Central memory CD8-positive, alpha-beta T cell (primary cell): ENCODE measurements around the gene C1orf146.
"Not testable (repeated sequence)": the region's sequence is repeated elsewhere in the genome, so short reads cannot be mapped to it uniquely, and the experiment has no call there.

ENCODE experiments used
- ATAC-seq: fragments of 150-1000 bp; cut with Tn5 transposase; replicated peaks from 2 replicates; pipeline ENCODE4 v1.10.0; 2022; ENCODE audit warnings: mild to moderate bottlenecking, moderate FRiP score, moderate number of reproducible peaks; ENCODE audit not compliant: poor library complexity, severe bottlenecking; ENCODE audit errors: extremely low read depth
- DNase-seq, 2 donors: peaks; one replicate each; pipeline ENCODE4 v3.0.0; 2021; ENCODE audit warnings: low spot score in 2 of 2
- H3K27ac Mint-ChIP-seq: one replicate; pipeline ENCODE4 v1.8.0; 2022; ENCODE audit warnings: low read depth, mild to moderate bottlenecking, moderate library complexity, mixed read lengths
- H3K27me3 Mint-ChIP-seq: one replicate; pipeline ENCODE4 v1.8.0; 2022; ENCODE audit warnings: mixed read lengths
- H3K36me3 Mint-ChIP-seq: one replicate; pipeline ENCODE4 v1.8.0; 2022; ENCODE audit warnings: mild to moderate bottlenecking, moderate library complexity, mixed read lengths; ENCODE audit not compliant: insufficient read depth
- H3K4me1 Mint-ChIP-seq: one replicate; pipeline ENCODE4 v1.8.0; 2022; ENCODE audit warnings: mixed read lengths
- H3K4me3 Mint-ChIP-seq: one replicate; pipeline ENCODE4 v1.8.0; 2022; ENCODE audit warnings: mild to moderate bottlenecking, moderate library complexity, mixed read lengths
- H3K9me3 Mint-ChIP-seq: one replicate; pipeline ENCODE4 v1.8.0; 2022; ENCODE audit warnings: mixed read lengths

Gene C1orf146

GRCh38 chr1:92218559-92218958 is 844 bp downstream of the C1orf146 start:
- H3K4me3 Mint-ChIP-seq = no peak overlapping the region
- H3K4me1 Mint-ChIP-seq = no peaks in the 10 kb centered on the region
- H3K27ac Mint-ChIP-seq = no peak overlapping the region
- H3K27me3 Mint-ChIP-seq = peaks cover 5% of the 10 kb centered on the region
- no peaks in the 10 kb centered on the region for H3K36me3 Mint-ChIP-seq
- no peak for DNase-seq
- H3K9me3 Mint-ChIP-seq = no peaks in the 10 kb centered on the region
- no peak for ATAC-seq

GRCh38 chr1:92219028-92219427 is 1.3 kb downstream of the C1orf146 start:
- no peak for DNase-seq
- no peaks in the 10 kb centered on the region for H3K4me1 Mint-ChIP-seq
- peaks cover 5% of the 10 kb centered on the region for H3K27me3 Mint-ChIP-seq
- H3K9me3 Mint-ChIP-seq = no peaks in the 10 kb centered on the region
- no peak overlapping the region for H3K4me3 Mint-ChIP-seq
- no peaks in the 10 kb centered on the region for H3K36me3 Mint-ChIP-seq
- no peak for ATAC-seq
- H3K27ac Mint-ChIP-seq = no peak overlapping the region

- ATAC-seq = no peak
- no peak overlapping the region for H3K27ac Mint-ChIP-seq
- no peaks in the 10 kb centered on the region for H3K36me3 Mint-ChIP-seq
- H3K4me3 Mint-ChIP-seq = no peak overlapping the region
- H3K27me3 Mint-ChIP-seq = peaks cover 12% of the 10 kb centered on the region
- no peak for DNase-seq
- H3K4me1 Mint-ChIP-seq = no peaks in the 10 kb centered on the region
- no peaks in the 10 kb centered on the region for H3K9me3 Mint-ChIP-seq
Measured at GRCh38 chr1:92228401-92228800, 10.7 kb downstream of the C1orf146 start.

GRCh38 chr1:92230736-92231135 is 13.0 kb downstream of the C1orf146 start:
- Mint-ChIP-seq H3K4me3 (no peak overlapping the region), H3K9me3 (no peaks in the 10 kb centered on the region), H3K27me3 (peaks cover 18% of the 10 kb centered on the region), H3K4me1 (no peaks in the 10 kb centered on the region), H3K27ac (no peak overlapping the region), H3K36me3 (no peaks in the 10 kb centered on the region)
- ATAC-seq = no peak
- no peak for DNase-seq

- no peak overlapping the region for H3K27ac Mint-ChIP-seq
- no peaks in the 10 kb centered on the region for H3K36me3 Mint-ChIP-seq
- H3K27me3 Mint-ChIP-seq = peaks cover 31% of the 10 kb centered on the region
- H3K4me1 Mint-ChIP-seq = no peaks in the 10 kb centered on the region
- no peaks in the 10 kb centered on the region for H3K9me3 Mint-ChIP-seq
- DNase-seq (no peak), ATAC-seq (no peak)
- H3K4me3 Mint-ChIP-seq = no peak overlapping the region
Measured at GRCh38 chr1:92240034-92240433, 22.3 kb downstream of the C1orf146 start.

- Mint-ChIP-seq H3K4me1 (no peaks in the 10 kb centered on the region), H3K36me3 (peaks cover 9% of the 10 kb centered on the region), H3K4me3 (no peak overlapping the region), H3K27me3 (no peaks in the 10 kb centered on the region), H3K9me3 (no peaks in the 10 kb centered on the region), H3K27ac (no peak overlapping the region)
- ATAC-seq = no peak
- no peak for DNase-seq
Measured at GRCh38 chr1:92244376-92244775, 26.7 kb downstream of the C1orf146 start.

- ATAC-seq, DNase-seq, H3K4me3 Mint-ChIP-seq, H3K27me3 Mint-ChIP-seq, H3K4me1 Mint-ChIP-seq, H3K9me3 Mint-ChIP-seq, H3K27ac Mint-ChIP-seq: not testable (repeated sequence)
- peaks cover 42% of the 10 kb centered on the region for H3K36me3 Mint-ChIP-seq
Measured at GRCh38 chr1:92254714-92255113, 37.0 kb downstream of the C1orf146 start.

- ATAC-seq = no peak
- Mint-ChIP-seq H3K4me1 (peaks cover 7% of the 10 kb centered on the region), H3K36me3 (peaks cover 37% of the 10 kb centered on the region), H3K4me3 (no peak overlapping the region), H3K27me3 (no peaks in the 10 kb centered on the region), H3K27ac (no peak overlapping the region), H3K9me3 (no peaks in the 10 kb centered on the region)
- DNase-seq = no peak
Measured at GRCh38 chr1:92259350-92259749, 41.6 kb downstream of the C1orf146 start.

- Mint-ChIP-seq H3K4me3 (no peak overlapping the region), H3K4me1 (no peaks in the 10 kb centered on the region), H3K27ac (peak overlapping the region; percentile 61), H3K27me3 (no peaks in the 10 kb centered on the region), H3K36me3 (peaks cover 21% of the 10 kb centered on the region), H3K9me3 (no peaks in the 10 kb centered on the region)
- ATAC-seq (no peak), DNase-seq (no peak)
Measured at GRCh38 chr1:92262516-92262915, 44.8 kb downstream of the C1orf146 start.

- no peak for DNase-seq
- no peaks in the 10 kb centered on the region for H3K9me3 Mint-ChIP-seq
- no peak overlapping the region for H3K4me3 Mint-ChIP-seq
- H3K4me1 Mint-ChIP-seq = peaks cover 12% of the 10 kb centered on the region
- H3K36me3 Mint-ChIP-seq = peaks cover 23% of the 10 kb centered on the region
- H3K27ac Mint-ChIP-seq = no peak overlapping the region
- ATAC-seq = no peak
- H3K27me3 Mint-ChIP-seq = no peaks in the 10 kb centered on the region
Measured at GRCh38 chr1:92273039-92273438, 55.3 kb downstream of the C1orf146 start.

GRCh38 chr1:92274939-92275338 is 57.2 kb downstream of the C1orf146 start:
- Mint-ChIP-seq H3K27ac (peak overlapping the region; percentile 10), H3K9me3 (no peaks in the 10 kb centered on the region), H3K27me3 (no peaks in the 10 kb centered on the region), H3K4me1 (peaks cover 18% of the 10 kb centered on the region), H3K4me3 (no peak overlapping the region), H3K36me3 (peaks cover 22% of the 10 kb centered on the region)
- ATAC-seq (no peak), DNase-seq (no peak)

- ATAC-seq (no peak), DNase-seq (no peak)
- Mint-ChIP-seq H3K27ac (no peak overlapping the region), H3K9me3 (no peaks in the 10 kb centered on the region), H3K4me1 (peaks cover 24% of the 10 kb centered on the region), H3K27me3 (no peaks in the 10 kb centered on the region), H3K4me3 (no peak overlapping the region), H3K36me3 (peaks cover 22% of the 10 kb centered on the region)
Measured at GRCh38 chr1:92276082-92276481, 58.4 kb downstream of the C1orf146 start.

GRCh38 chr1:92277105-92277723 is 59.5 kb downstream of the C1orf146 start:
- DNase-seq = no peak

More at GRCh38 chr1:92277105-92277723, 59.5 kb downstream of the C1orf146 start:
- no peak for ATAC-seq
- H3K4me1 Mint-ChIP-seq = peaks cover 33% of the 10 kb centered on the region
- H3K9me3 Mint-ChIP-seq = no peaks in the 10 kb centered on the region
- no peak overlapping the region for H3K27ac Mint-ChIP-seq
- H3K27me3 Mint-ChIP-seq = no peaks in the 10 kb centered on the region
- H3K4me3 Mint-ChIP-seq = no peak overlapping the region
- peaks cover 20% of the 10 kb centered on the region for H3K36me3 Mint-ChIP-seq
